ENCODE data around the gene ACBD3. TPM values are rescaled to one million over a fixed set of nuclear protein-coding genes. Genes with fewer than 3 reads are reported as not detected.
A peak's percentile ranks its signal among the peaks of the same experiment; 100 is the strongest.

The ACBD3 gene
- polyA plus RNA-seq, 5 donors: 44.6 to 59.7 (median 53.1) TPM

DNA sequence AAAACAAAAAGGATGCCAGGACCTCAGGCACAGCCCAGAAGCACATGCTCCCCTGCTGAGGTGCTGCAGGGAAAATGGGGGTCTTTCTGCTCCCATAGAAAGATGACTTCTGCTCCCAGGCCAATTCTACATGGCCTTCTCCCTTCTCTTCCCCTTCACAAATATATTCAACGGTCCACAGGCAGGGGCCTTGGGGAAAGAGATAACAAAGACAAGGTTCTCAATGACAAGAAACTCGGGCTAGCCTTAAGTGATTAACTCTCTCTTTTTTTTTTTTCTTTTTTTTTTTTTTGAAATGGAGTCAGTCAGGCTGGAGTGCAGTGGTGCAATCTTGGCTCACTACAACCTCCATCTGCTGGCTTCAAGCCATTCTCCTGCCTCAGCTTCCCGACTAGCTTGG, 69.9 kb downstream of the ACBD3 start:
- DNase-seq: no peak

DNA sequence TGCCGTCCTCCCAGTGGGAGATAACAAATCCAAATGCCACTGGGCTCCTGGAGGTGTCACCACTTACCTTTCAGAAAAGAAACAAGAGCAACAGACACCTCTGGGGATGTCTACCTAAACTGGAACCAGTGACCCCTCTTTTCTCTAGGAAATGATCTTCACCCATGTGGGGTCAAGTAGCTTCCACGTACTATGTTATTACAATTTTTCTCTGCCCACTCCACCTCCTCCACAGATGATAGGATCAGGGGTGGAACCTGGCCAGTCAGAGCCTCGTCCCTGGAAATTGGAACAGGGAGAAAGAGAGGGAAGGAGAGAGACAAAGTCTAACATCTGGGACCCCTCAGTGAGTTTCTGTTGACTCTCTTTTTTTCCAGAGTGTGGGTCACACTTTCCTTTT, 73.9 kb downstream of the ACBD3 start:
- no peak for DNase-seq

DNA sequence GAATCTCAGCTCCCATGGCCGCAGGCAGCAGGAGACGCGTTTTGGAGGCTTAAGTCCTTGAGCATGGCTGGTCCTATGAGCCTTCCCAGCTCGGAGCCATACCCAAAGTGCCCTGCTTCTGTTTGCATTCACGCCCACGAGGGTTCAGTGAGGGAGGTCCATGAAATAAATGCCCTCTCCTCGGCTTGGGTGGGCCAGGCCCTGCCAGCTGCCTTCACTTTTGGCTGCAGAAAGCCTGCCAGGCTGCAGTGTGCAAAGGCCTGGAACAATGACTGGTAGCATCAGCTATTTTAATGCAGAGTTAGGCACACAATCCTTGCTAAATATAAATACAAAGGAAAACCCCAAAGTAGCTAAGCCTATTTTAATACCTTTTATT, 74.7 kb downstream of the ACBD3 start:
- no peak for DNase-seq

DNA sequence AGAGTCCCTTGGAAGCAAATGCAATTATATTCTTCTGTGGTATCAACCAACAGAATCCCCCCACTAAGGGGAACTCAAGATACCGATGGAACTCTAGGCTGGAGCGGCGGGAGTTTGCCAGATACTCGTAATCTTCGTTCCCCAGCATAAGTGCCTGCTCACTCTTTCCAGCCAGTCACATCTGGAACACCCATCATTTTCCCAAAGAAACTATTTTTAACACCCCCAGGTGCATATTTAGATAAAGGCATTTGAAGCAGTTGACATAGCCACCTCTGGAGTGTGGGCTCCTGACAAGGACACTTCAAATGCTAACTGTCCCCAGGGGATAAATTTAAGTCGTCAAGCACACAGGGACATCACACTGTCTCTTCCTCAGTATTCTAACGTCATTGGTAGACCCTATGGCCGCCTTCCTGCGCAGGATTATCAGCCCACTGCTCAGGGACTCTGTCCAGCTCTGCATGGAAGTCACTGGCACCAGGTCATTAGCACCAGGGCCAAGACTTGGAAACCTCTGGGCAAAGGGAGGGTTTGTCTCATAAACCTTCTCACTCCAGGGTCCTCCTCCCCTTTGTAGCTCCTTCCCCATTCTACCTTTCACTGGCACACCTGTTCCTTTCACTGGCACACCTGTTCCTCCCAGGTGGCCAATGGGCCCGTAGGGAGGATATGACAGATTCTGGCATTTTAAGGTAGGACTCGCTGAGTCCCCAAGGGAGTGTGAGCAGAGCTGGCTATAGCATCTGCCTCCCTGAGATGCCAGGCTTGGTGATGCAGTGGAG, 75.3 kb downstream of the ACBD3 start:
- DNase-seq: no peak

DNA sequence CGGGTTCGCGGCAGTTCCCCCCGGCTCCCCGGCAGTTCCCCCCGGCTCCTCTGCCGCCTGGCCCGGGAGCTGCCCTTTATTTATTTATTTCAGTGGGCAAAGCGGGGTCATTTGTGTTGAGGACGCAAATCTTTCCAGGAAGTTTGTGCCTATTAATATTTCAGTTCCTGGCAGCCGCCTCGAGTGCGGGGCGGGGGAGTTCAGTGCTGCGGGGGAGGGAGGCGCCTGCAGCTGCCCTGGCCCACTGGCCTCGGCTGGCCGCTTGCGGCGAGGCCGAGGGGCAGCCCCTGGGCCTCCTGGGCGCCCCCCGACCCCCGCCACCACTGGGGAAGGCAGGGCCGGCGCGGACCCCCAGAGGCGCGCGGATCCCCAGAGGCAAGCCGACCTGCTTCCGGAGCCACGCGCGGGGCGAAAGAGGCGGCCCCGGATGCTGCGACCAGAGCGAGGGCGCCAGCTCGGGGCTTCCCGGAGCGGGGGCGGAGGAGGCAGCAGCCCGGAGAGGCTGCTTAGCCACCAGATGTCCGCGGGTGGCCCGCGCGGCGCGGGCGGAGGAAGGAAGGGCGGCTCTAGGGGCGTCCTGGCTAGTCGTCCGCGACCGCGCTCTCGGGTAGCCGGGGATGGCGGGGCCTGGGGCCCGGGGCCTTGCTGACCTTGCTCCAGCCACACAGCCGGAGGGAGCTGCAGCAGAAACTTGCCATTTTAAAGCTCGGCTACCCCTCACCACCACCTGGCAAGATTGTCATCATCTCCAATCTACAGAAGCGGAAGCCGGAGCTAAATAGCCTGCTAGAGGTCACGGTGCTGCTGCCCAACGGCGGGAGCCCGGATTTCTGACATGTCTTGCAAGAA, 76.1 kb downstream of the ACBD3 start:
- DNase-seq: peak; percentile 79 to 82

DNA sequence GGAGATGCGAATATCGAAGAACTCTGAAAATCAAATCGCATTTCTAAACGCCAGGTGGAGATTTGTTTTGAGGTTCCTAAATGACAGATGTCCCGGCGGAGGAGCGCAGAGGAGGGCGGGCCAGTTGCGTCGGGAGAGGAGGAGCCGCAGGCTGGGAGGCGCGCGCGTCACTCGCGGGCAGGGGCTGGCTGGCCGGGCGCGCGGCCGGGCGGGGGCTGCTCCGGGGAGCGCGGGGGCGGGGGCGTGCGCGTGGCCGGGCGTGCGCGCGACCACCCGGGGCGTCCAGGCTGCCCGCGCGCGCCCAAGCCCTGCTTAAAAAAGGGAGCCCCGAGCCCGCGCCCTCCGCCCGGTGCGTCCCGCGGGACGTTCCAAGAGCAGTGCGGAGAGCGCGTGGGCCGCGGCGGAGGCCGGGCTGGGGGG, 76.7 kb downstream of the ACBD3 start:
- DNase-seq: peak; percentile 84 to 86

DNA sequence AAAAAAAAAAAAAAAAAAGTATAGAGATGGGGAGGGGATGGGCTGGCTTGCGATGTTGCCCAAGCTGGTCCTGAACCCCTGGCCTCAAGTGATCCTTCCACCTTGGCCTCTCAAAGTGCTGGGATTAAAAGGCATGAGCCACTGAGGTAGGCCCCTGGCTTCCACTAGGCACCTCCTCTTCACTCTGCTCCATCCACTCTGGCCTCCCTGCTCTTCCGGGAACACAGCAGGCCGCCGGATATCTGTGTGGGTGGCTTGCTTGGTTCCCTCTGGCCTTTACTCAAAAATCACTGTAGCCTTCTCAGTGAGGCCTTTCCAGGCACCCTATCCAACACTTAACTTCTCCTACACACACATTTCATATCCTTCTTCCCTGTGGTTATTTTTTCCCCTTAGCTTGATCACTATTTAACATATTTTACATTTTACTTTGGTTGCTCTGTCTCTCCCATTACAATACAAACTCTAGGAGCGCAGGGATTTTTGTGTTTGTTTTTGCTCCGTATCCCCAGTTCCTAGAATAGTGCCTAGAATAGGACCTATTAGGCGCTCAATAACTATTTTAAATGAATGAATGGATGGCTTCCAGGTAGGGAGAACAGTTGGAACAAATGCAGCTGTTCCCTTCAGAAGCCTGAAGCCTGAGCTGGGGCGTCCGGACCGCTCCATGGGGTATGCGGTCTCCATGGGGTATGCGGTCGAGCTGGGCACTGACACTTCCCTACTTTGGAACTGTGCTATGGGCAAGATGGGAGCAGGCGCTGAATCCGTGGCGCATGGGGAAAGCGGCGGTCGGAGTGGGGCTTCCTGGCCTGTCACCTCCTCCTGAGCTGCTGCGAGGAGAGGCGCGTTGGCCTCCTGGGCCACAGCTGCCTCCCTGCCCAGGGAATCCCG, 77.4 kb downstream of the ACBD3 start:
- no peak for DNase-seq

DNA sequence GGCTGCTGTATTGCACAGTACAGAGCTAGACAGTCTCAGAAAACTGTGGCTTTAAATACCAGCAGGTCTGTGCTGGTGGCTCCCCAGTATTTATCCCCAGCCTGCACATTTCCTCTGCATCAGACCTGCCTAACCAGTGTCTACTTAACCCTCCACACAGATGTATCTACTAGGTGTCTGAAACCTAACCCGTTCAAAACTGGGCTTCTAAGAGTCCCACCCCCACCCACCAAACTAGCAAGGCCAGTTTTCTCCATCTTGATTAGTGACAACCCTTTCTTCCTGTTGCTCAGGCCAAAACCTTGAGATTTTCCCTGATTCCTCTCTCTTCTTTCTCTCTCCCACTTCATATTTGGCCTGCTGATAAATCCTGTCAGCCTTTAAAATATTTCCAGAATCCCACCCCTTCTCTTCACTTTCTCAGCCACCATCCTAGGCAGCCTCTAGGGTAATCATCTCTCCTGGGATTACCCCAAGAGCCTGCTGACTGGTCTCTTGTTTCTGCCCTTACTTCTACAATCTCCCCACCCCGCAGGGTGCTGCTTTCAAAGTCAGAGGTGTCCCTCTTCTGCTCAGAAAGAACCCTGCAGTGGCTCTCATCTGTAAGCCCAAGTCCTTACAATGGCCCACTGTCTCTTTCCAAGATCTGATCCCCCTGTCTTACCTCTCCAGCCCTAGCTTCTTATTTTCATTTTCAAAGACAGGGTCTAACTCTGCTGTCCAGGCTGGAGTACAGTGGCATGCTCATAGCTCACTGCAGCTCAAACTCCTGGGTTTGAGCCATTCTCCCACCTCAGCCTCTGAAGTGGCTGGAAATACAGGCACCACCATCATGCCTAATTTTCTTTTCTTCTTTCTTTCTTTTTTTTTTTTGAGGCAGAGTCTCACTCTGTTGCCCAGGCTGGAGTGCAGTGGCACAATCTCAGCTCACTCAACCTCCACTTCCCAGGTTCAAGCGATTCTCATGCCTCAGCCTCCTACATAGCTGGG, 78.8 kb downstream of the ACBD3 start:
- DNase-seq: no peak

DNA sequence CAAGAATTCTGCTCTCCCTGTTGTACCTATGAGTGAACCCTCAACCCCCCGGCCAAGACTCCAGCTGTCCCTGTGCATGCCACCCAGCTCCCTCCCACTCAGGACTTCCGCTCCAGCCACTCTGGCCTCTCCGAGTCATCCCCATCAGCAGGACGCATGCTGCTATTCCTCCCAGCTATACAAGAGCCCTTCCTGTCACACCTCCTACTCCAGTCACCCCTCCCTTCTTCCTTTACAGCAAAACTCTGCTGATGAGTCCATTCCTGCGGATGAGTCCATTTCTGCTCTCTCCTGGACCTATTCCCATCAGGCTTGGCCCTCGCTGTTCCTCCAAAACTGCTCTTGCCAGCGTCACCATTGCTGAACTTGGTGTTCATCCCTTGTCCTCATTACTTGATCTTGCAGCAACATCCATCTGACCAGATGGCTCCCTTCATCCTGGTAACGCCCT, 81.8 kb downstream of the ACBD3 start:
- no peak for DNase-seq

DNA sequence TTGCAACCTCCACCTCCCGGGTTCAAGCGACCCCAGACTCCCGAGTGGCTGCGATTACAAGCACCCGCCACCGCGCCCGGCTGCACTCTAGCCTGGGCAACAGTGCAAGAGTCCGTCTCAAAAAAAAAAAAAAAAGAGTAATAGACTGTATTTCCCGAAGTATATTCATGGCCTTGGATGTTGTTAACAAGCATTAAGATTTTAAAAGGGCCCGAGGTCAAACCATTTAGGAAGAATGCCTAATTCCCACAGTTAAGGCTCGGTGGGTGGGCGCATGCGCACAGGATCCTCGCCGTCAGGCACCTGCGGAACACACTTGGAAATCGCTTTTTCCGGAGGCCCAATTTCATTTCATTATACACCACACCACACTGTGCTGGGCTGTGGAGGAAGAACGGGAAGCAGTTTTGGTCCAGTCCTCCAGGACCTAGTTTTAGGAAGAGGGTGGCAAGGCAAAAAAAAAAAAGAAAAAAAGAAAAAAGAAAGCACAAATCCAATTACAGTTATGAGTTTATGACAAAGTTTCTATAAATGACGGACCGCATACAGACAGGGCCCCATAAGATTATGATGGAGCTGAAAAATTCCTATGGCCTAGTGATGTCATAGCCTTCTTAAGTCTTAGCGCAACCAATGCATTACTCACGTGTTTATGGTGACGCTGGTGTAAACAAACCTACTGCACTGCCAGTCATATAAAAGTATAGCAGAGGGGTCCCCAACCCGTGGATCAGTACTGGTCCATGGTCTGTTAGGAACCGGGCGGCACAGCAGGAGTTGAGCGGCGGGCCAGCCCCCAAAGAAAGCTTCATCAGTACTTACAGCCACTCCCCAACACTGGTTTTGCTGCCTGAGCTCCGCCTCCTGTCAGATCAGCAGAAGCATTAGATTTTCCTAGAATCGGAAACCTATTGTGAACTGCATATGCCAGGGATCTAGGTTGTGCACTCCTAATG, 85.8 kb downstream of the ACBD3 start:
- no peak for DNase-seq

DNA sequence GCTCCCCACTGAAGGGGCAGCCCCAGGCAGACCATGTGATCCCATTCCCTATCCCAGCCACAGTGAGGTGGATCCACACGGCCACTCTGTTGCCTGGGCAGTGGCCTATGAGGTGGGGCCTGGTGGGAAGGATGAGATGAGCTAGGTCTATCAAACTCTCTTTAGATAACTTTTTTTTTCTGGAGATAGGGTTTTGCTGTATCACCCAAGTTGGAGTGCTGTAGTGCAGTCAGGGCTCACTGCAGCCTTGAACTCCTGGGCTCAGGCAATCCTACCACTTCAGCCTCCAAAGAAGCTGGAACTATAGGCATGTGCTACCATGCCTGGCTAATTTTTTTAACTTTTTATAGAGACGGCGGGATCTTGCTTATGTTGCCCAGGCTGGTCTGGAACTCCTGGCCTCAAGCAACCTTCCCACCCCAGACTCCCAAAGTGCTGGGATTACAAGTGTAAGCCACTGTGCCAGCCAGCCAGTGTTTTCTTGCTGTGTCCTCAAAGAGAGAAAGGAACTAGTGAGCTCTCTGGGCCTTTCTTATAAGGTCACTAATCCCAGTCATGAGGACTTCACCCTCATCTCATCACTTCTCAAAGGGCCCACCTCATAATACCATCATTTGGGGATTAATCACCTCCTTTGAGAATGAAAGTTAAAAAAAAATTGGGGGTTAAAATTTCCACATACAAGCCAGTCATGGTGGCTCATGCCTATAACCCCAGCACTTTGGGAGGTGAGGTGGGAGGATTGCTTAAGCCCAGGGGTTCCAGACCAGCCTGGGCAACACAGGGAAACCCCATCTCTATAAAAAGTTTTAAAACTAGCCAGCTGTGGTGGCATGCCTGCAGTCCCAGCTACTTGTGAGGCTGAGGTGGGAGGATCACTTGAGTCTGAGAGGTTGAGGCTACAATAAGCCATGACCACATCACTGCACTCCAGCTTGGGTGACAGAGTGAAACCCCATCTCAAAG, 87.4 kb downstream of the ACBD3 start:
- DNase-seq: no peak

DNA sequence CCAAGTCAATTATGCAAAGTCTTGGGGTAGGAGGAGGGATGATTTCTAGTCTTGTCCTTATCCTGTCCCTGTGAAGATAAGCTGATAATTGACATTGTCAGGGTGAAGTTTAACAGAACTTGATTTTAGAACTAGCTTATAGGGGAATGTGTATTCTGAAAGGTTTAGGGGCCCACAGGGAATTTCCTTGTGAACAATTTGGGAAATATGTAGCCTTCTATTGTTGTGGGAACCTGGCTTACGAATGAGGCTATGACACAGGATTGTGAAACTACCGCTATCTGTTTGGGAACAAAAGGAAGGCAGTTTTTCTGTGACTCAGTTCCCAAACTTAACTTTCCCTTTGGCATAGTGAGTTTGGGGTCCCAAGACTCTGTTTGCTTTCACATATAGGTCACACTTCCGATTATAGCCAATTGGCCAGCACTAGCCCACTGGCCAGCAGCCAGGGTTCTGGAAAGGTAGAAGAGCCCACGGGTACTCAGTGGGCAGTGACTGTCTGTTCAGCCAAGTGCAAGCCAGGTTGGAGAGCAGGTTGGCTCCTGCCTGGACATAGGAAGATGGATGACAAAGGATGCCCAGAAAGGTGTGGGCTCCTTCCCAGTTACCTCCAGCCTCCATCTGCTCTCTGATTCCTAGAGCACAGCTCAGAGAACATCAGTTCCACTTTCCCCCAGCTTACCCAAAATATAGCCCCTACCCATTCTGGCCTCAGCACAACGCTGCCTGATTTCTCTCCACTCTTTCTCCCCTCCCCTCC, 88.5 kb downstream of the ACBD3 start:
- DNase-seq: no peak

DNA sequence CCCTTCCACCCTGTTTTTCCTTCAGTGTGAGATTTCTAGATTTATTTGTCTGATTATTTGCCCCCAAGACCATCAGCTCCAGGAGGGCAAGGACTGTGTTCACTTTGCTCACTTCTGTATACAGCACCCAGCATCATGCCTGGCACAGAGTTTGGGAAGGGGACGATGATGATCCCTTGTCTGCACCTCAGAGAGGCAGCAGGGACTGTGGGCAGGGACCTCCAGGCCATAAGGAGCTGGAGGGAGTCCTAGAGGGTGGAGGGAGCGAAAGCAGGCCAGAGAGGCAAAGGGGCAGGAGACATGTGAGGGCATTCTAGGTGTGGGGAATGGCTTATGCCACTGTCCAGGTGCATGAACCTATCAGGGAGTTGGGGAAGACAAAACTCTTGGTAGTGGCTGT, 91.3 kb downstream of the ACBD3 start:
- no peak for DNase-seq
